ENCODE results near the gene MAGI1. TPM values are rescaled to one million over a fixed set of nuclear protein-coding genes. Genes with fewer than 3 reads are reported as not detected.
"Not testable (repeated sequence)": the region's sequence is repeated elsewhere in the genome, so short reads cannot be mapped to it uniquely, and the experiment has no call there.

Gene MAGI1
- total RNA-seq, 1 donor from 2014 or later, result 10.8 TPM

DNA sequence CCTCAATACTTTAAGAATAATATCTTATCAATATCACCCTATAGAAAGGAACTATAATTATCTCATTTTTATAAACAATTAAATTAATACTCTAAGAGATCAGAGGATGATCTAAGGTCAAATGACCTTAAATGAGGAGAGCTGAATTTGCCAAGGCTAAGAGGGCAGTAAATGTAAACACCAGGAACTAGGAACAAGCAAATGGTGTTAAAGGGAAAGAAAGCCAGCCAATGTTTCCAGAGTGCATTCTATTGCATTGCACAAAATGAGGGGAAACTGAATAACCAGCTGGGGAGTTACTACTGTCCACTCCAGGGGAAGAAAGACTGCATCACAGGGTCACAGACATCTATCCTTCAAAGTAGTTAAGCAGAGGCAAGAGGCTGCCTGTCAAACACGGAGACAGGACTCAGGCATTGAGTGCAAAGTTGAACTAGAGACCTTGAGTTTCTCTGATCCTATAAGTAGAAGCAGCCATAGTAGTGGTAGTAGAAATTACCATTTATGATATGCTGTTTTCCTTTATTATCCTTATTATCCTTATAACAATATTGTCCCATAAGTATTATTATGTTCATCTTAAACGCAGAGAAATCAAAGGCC lies 466.4 kb downstream of the MAGI1 start:
- no peaks in the 10 kb centered on the region for H3K4me1 Mint-ChIP-seq (ENCODE audit: low read depth)
- H3K27ac Mint-ChIP-seq, result no peak overlapping the region
- H3K9me3 Mint-ChIP-seq, result no peaks in the 10 kb centered on the region
- intact Hi-C loops (cut with micrococcal nuclease), result no loop called here
- DNase-seq (ENCODE audit: low spot score), result no peak
- no peaks in the 10 kb centered on the region for H3K27me3 Mint-ChIP-seq (ENCODE audit: low read depth)
- H3K4me3 Mint-ChIP-seq (ENCODE audit: low read depth), result no peak overlapping the region
- no peaks in the 10 kb centered on the region for H3K36me3 Mint-ChIP-seq (ENCODE audit: low read depth)

DNA sequence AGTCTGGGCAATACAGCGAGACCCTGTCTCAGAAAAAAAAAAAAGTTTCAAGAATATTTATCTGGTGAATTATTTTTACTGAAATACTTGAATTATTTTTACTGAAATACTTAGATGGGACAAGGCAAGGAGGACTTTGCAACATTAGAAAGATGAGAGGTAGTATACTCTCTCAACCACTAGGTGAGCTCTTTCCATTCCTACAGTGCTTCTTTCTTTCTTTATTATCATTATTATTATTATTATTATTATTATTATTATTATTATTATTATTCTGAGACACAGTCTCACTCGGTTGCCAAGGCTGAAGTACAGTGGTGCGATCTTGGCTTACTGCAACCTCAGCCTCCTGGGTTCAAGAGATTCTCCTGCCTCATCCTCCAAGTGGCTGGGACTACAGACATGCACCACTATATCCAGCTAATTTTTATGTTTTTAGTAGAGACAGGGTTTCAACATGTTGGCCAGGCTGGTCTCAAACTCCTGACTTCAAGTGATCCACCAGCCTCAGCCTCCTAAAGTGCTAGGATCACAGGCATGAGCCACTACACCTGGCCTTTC lies 468.8 kb downstream of the MAGI1 start:
- no peak overlapping the region for H3K27ac Mint-ChIP-seq
- intact Hi-C loops (cut with micrococcal nuclease), result no loop called here
- no peak for DNase-seq (ENCODE audit: low spot score)
- H3K4me1 Mint-ChIP-seq (ENCODE audit: low read depth), result no peaks in the 10 kb centered on the region
- no peaks in the 10 kb centered on the region for H3K27me3 Mint-ChIP-seq (ENCODE audit: low read depth)
- no peaks in the 10 kb centered on the region for H3K36me3 Mint-ChIP-seq (ENCODE audit: low read depth)
- H3K9me3 Mint-ChIP-seq, result no peaks in the 10 kb centered on the region
- no peak overlapping the region for H3K4me3 Mint-ChIP-seq (ENCODE audit: low read depth)

GRCh38 chr3:65569129-65569528 lies 469.6 kb downstream of the MAGI1 start:
- Mint-ChIP-seq H3K27ac (no peak overlapping the region), H3K4me3 (ENCODE audit: low read depth) (no peak overlapping the region), H3K4me1 (ENCODE audit: low read depth) (no peaks in the 10 kb centered on the region), H3K36me3 (ENCODE audit: low read depth) (no peaks in the 10 kb centered on the region), H3K27me3 (ENCODE audit: low read depth) (no peaks in the 10 kb centered on the region), H3K9me3 (no peaks in the 10 kb centered on the region)
- intact Hi-C loops (cut with micrococcal nuclease), result no loop called here
- no peak for DNase-seq (ENCODE audit: low spot score)

- no peaks in the 10 kb centered on the region for H3K27me3 Mint-ChIP-seq (ENCODE audit: low read depth)
Observed at GRCh38 chr3:65568497-65568896, 470.2 kb downstream of the MAGI1 start.

GRCh38 chr3:65565744-65566143 lies 473.0 kb downstream of the MAGI1 start:
- H3K9me3 Mint-ChIP-seq; H3K4me1 Mint-ChIP-seq (ENCODE audit: low read depth); DNase-seq (ENCODE audit: low spot score); H3K27ac Mint-ChIP-seq; H3K36me3 Mint-ChIP-seq (ENCODE audit: low read depth); H3K27me3 Mint-ChIP-seq (ENCODE audit: low read depth); intact Hi-C loops (cut with micrococcal nuclease); H3K4me3 Mint-ChIP-seq (ENCODE audit: low read depth): not testable (repeated sequence)

More at GRCh38 chr3:65568497-65568896, 470.2 kb downstream of the MAGI1 start:
- DNase-seq (ENCODE audit: low spot score), result no peak
- intact Hi-C loops (cut with micrococcal nuclease), result no loop called here
- Mint-ChIP-seq H3K27ac (no peak overlapping the region), H3K9me3 (no peaks in the 10 kb centered on the region), H3K4me1 (ENCODE audit: low read depth) (no peaks in the 10 kb centered on the region), H3K36me3 (ENCODE audit: low read depth) (no peaks in the 10 kb centered on the region), H3K4me3 (ENCODE audit: low read depth) (no peak overlapping the region)

DNA sequence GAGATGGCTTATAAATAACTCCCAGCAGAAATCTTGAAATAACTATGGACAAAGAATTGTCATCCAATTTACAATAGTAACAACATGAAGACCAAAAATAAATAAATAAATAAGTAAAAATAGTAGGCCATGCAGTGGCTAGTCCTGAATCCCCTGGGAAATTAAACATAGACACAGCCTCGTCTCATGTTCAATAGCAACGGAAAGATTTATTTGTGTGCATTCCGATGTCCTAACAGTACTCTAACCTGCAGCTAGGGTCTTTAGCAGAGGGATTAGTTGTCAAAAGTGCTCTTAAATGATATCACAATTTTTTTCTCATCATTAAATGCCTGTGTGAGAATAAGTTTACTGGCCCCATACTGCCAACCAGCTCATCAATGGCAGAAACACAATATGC lies 474.2 kb downstream of the MAGI1 start:
- no peak overlapping the region for H3K4me3 Mint-ChIP-seq (ENCODE audit: low read depth)
- H3K27ac Mint-ChIP-seq, result no peak overlapping the region
- H3K36me3 Mint-ChIP-seq (ENCODE audit: low read depth), result no peaks in the 10 kb centered on the region
- intact Hi-C loops (cut with micrococcal nuclease), result no loop called here
- H3K4me1 Mint-ChIP-seq (ENCODE audit: low read depth), result no peaks in the 10 kb centered on the region
- no peaks in the 10 kb centered on the region for H3K27me3 Mint-ChIP-seq (ENCODE audit: low read depth)
- no peak for DNase-seq (ENCODE audit: low spot score)
- H3K9me3 Mint-ChIP-seq, result no peaks in the 10 kb centered on the region

DNA sequence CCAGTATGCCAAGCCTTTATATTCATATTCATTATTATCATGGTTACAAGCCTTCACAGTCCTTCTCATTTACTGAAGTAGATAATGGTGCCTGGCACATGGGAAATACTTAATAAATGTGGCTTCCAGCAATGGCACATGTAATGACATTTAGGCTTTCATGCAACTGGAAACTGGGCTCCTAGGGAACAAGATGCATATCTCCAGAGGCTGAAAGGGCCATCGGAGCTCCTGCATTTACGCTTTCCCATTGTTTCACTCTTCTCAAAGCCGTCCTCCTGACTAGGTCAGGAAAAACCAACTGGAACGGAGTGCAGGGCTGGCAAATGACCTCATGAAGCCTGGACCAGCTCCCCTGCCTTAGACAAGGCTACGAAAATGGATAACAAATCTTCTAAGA lies 474.9 kb downstream of the MAGI1 start:
- no peaks in the 10 kb centered on the region for H3K36me3 Mint-ChIP-seq (ENCODE audit: low read depth)
- H3K27me3 Mint-ChIP-seq (ENCODE audit: low read depth), result no peaks in the 10 kb centered on the region
- H3K27ac Mint-ChIP-seq, result no peak overlapping the region
- H3K9me3 Mint-ChIP-seq, result no peaks in the 10 kb centered on the region
- no peak for DNase-seq (ENCODE audit: low spot score)
- H3K4me1 Mint-ChIP-seq (ENCODE audit: low read depth), result no peaks in the 10 kb centered on the region
- no peak overlapping the region for H3K4me3 Mint-ChIP-seq (ENCODE audit: low read depth)
- intact Hi-C loops (cut with micrococcal nuclease), result no loop called here

DNA sequence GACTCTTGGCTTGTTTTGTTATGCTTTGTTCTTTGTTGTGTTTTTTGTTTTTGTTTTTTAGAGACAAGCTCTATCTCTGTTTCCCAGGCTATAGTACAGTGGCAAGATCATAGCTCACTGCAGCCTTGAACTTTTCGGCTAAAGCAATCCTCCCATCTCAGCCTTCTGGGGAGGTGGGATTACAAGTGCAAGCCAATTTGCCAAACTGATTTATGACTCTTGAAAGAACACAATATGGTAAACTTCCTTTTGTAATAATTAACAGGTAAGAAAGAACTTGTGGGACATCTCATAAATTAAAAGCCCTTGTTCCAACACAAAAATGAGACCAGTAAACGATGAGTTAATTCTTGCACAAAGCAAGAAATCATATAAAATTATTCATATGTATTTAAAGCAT lies 476.3 kb downstream of the MAGI1 start:
- Mint-ChIP-seq H3K4me3 (ENCODE audit: low read depth) (no peak overlapping the region), H3K4me1 (ENCODE audit: low read depth) (no peaks in the 10 kb centered on the region)

DNA sequence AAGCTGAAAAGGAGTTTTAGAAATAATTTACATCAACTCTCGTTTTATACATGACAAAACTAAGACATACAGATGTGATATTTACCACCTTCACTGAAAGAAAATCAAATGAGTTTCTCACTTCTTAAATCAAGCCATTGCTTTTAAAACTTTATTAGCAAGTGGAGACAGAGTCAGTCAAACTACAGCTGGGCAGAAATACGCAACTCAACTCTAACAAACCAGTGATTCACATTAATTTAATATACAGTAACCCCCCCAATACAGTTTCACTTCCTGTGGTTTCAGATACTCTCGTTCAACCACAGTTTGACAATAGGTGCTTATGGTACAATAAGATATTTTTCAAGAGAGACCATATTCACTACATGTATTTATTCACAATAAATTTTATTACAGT lies 477.1 kb downstream of the MAGI1 start:
- no peak overlapping the region for H3K27ac Mint-ChIP-seq
- H3K36me3 Mint-ChIP-seq (ENCODE audit: low read depth), result no peaks in the 10 kb centered on the region
- intact Hi-C loops (cut with micrococcal nuclease), result no loop called here
- no peaks in the 10 kb centered on the region for H3K4me1 Mint-ChIP-seq (ENCODE audit: low read depth)
- H3K27me3 Mint-ChIP-seq (ENCODE audit: low read depth), result no peaks in the 10 kb centered on the region
- H3K4me3 Mint-ChIP-seq (ENCODE audit: low read depth), result no peak overlapping the region
- no peaks in the 10 kb centered on the region for H3K9me3 Mint-ChIP-seq
- DNase-seq (ENCODE audit: low spot score), result no peak

More for the DNA sequence above, 476.3 kb downstream of the MAGI1 start:
- no peaks in the 10 kb centered on the region for H3K36me3 Mint-ChIP-seq (ENCODE audit: low read depth)
- no peaks in the 10 kb centered on the region for H3K9me3 Mint-ChIP-seq
- no peak overlapping the region for H3K27ac Mint-ChIP-seq
- intact Hi-C loops (cut with micrococcal nuclease), result no loop called here
- no peaks in the 10 kb centered on the region for H3K27me3 Mint-ChIP-seq (ENCODE audit: low read depth)
- DNase-seq (ENCODE audit: low spot score), result no peak

GRCh38 chr3:65560901-65561300 lies 477.8 kb downstream of the MAGI1 start:
- H3K27ac Mint-ChIP-seq, result no peak overlapping the region
- no peaks in the 10 kb centered on the region for H3K4me1 Mint-ChIP-seq (ENCODE audit: low read depth)
- no peaks in the 10 kb centered on the region for H3K27me3 Mint-ChIP-seq (ENCODE audit: low read depth)
- intact Hi-C loops (cut with micrococcal nuclease), result no loop called here
- DNase-seq (ENCODE audit: low spot score), result no peak
- no peak overlapping the region for H3K4me3 Mint-ChIP-seq (ENCODE audit: low read depth)
- no peaks in the 10 kb centered on the region for H3K36me3 Mint-ChIP-seq (ENCODE audit: low read depth)
- H3K9me3 Mint-ChIP-seq, result no peaks in the 10 kb centered on the region

DNA sequence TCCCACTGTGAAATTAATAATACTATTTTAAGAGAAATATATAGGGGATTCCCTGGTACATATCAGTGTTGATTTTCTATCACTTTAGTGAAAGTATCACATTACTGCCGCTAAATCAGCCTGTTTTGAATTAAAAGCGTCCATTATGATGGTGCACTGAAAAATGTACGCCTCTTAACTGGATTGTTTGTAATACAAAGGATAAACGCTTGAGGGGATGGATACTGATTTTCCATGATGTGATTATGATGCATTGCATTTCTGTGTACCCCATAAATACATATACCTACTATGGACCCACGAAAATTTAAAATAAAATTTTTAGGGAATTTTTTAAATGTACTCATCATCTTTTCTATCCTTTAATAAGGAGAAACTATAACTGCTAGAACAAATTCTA lies 478.6 kb downstream of the MAGI1 start:
- Mint-ChIP-seq H3K36me3 (ENCODE audit: low read depth) (no peaks in the 10 kb centered on the region), H3K4me1 (ENCODE audit: low read depth) (no peaks in the 10 kb centered on the region), H3K4me3 (ENCODE audit: low read depth) (no peak overlapping the region), H3K27ac (no peak overlapping the region), H3K27me3 (ENCODE audit: low read depth) (no peaks in the 10 kb centered on the region), H3K9me3 (no peaks in the 10 kb centered on the region)
- intact Hi-C loops (cut with micrococcal nuclease), result no loop called here
- DNase-seq (ENCODE audit: low spot score), result no peak

DNA sequence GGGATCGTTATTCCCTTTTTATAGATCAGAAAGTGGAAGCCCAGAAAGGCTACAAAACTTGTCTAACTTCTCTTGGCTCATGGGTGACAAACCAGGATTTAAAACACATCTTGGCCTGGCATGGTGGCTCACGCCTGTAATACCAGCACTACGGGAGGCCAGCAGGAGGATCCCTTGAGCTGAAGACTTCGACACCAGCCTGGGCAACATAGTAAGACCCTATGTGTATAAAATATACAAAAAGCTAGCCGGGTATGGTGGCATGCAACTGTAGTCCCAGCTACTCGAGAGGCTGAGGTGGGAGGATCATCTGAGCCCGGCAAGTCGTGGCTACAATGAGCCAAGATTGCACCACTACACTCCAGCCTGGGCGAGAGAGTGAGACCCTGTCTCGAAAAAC lies 479.1 kb downstream of the MAGI1 start:
- no peak for DNase-seq (ENCODE audit: low spot score)
- H3K4me3 Mint-ChIP-seq (ENCODE audit: low read depth), result no peak overlapping the region
- H3K27me3 Mint-ChIP-seq (ENCODE audit: low read depth), result no peaks in the 10 kb centered on the region
- H3K36me3 Mint-ChIP-seq (ENCODE audit: low read depth), result no peaks in the 10 kb centered on the region
- intact Hi-C loops (cut with micrococcal nuclease), result no loop called here
- no peaks in the 10 kb centered on the region for H3K9me3 Mint-ChIP-seq
- H3K4me1 Mint-ChIP-seq (ENCODE audit: low read depth), result no peaks in the 10 kb centered on the region
- H3K27ac Mint-ChIP-seq, result no peak overlapping the region

DNA sequence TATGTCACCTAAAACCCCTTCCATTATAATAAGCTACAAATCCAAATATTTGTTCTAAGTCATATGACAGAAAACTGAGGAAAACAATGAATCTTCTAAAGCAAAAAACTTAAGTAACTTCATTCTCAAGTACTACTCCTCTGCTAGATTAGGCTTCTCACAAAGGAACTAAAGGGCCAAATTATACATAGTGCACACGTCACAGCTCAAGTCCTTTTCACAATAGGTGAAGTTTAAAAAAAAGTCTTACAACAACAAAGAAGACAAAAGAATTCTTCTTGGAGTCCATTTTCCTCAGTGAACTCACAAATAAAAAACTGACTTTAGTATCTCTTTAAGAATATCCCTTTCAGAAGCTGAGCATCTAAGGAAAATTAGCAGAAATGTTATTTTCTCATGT lies 479.9 kb downstream of the MAGI1 start:
- H3K27me3 Mint-ChIP-seq (ENCODE audit: low read depth), result no peaks in the 10 kb centered on the region
- no peak overlapping the region for H3K27ac Mint-ChIP-seq
- no peaks in the 10 kb centered on the region for H3K36me3 Mint-ChIP-seq (ENCODE audit: low read depth)
- intact Hi-C loops (cut with micrococcal nuclease), result no loop called here
- no peak for DNase-seq (ENCODE audit: low spot score)
- H3K4me3 Mint-ChIP-seq (ENCODE audit: low read depth), result no peak overlapping the region
- H3K4me1 Mint-ChIP-seq (ENCODE audit: low read depth), result no peaks in the 10 kb centered on the region
- H3K9me3 Mint-ChIP-seq, result no peaks in the 10 kb centered on the region
